ENCODE data around the gene MAML1.

Gene MAML1

GRCh38 chr5:179799644-179799973 lies 67.0 kb downstream of the MAML1 start:
- TF ChIP-seq CTCF (IDR thresholded peaks at IDR 0.05; ENCODE audit: borderline replicate concordance, extremely low read depth, low read length, poor library complexity, severe bottlenecking) (no peak), EZH2 (IDR thresholded peaks at IDR 0.05; ENCODE audit: borderline replicate concordance, low read depth, low read length, severe bottlenecking) (no peak)
- peaks cover 18% of the 10 kb centered on the region for H4K20me1 ChIP-seq (ENCODE audit: insufficient read depth, low read length)
- H3K36me3 ChIP-seq (ENCODE audit: insufficient read depth, low read length) = peaks cover 46% of the 10 kb centered on the region
- H3K4me2 ChIP-seq (ENCODE audit: insufficient read depth, low read length) = no peak overlapping the region
- no peaks in the 10 kb centered on the region for H3K79me2 ChIP-seq (ENCODE audit: insufficient read depth, low read length)
- no peak overlapping the region for H3K27ac ChIP-seq (ENCODE audit: low read length)
- no peaks in the 10 kb centered on the region for H3K27me3 ChIP-seq (ENCODE audit: insufficient read depth, low read length, poor library complexity)
- H3K9me3 ChIP-seq (ENCODE audit: insufficient read depth, low read length, severe bottlenecking) = no peaks in the 10 kb centered on the region
- no peak overlapping the region for H2AFZ ChIP-seq (ENCODE audit: low read depth, low read length)
- DNase-seq = no peak
- H3K9ac ChIP-seq (ENCODE audit: low read depth, low read length) = no peak overlapping the region
- no peak overlapping the region for H3K4me3 ChIP-seq (ENCODE audit: low read depth in 1 of 2, low read length in 2 of 2)
- peaks cover 32% of the 10 kb centered on the region for H3K4me1 ChIP-seq (ENCODE audit: insufficient read depth, low read length)
- ATAC-seq (ENCODE audit: insufficient read depth, low read depth) = no peak

DNA sequence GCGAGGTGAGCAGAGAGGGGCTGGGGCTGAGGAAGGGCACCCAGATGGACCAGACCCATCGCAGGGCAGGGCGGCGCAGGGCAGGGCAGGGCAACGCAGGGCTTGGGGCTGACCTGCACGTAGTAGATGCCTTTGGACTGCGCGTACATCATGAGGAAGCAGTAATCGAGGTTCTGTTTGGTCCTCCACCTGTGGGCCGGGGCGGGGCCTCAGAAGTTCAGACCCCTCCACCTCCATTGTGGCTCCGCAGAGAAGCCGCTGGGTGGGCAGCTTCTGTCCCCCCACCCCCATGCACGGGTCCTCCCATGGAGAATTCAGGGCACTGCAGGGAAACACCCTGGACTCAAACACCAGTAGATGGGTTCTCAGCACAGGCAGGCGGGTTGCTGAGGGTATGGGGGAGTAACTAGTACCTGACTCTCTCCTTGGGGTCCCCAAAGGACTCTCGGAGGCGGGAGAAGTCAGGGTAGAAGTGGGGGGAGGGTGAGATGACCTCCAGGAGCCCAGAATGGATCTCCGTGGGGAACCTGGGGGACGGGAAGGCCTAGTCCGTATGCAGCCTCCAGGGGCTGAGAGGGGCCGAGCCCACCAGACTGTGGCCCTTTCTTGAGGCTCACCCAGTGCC lies 67.6 kb downstream of the MAML1 start:
- DNase-seq = no peak
- TF ChIP-seq CTCF (IDR thresholded peaks at IDR 0.05; ENCODE audit: borderline replicate concordance, extremely low read depth, low read length, poor library complexity, severe bottlenecking) = no peak
- no peak for TF ChIP-seq EZH2 (IDR thresholded peaks at IDR 0.05; ENCODE audit: borderline replicate concordance, low read depth, low read length, severe bottlenecking)
- no peak overlapping the region for H2AFZ ChIP-seq (ENCODE audit: low read depth, low read length)
- no peak overlapping the region for H3K9ac ChIP-seq (ENCODE audit: low read depth, low read length)
- H4K20me1 ChIP-seq (ENCODE audit: insufficient read depth, low read length) = peaks cover 20% of the 10 kb centered on the region
- ATAC-seq (ENCODE audit: insufficient read depth, low read depth) = no peak
- no peak overlapping the region for H3K4me2 ChIP-seq (ENCODE audit: insufficient read depth, low read length)
- 0 out of 2 replicates have a peak, but pooled peaks cover 4% of the 10 kb centered on the region for H3K79me2 ChIP-seq (ENCODE audit: insufficient read depth, low read length)
- H3K4me1 ChIP-seq (ENCODE audit: insufficient read depth, low read length) = peaks cover 37% of the 10 kb centered on the region
- H3K27me3 ChIP-seq (ENCODE audit: insufficient read depth, low read length, poor library complexity) = no peaks in the 10 kb centered on the region
- H3K27ac ChIP-seq (ENCODE audit: low read length) = no peak overlapping the region
- H3K4me3 ChIP-seq (ENCODE audit: low read depth in 1 of 2, low read length in 2 of 2) = no peak overlapping the region
- no peaks in the 10 kb centered on the region for H3K9me3 ChIP-seq (ENCODE audit: insufficient read depth, low read length, severe bottlenecking)
- peaks cover 46% of the 10 kb centered on the region for H3K36me3 ChIP-seq (ENCODE audit: insufficient read depth, low read length)

DNA sequence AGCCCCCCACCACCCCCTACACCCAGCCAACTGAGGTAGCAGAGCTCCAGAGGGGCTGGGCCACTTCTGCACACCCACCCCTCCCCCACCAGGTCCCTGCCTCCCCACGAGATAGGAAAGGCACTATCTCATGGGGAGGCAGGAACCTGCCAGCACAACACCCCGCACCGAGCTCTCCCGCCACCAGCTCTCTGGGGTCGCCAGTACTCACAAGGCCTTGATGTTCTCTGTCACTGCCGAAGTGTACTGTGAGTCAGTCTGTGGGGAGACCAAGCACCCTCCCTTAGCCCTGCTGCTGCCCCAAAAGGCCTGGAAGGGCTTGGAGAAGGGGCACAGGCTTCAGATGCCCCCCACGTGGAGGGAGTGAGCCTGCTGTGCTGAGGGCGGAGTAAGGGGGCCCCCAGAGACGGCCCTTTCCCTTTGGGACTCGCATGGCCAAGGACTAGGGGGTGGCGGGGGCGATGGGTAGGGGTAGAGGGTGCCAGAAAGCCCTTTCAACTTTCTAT lies 68.1 kb downstream of the MAML1 start:
- no peaks in the 10 kb centered on the region for H3K27me3 ChIP-seq (ENCODE audit: insufficient read depth, low read length, poor library complexity)
- no peaks in the 10 kb centered on the region for H3K9me3 ChIP-seq (ENCODE audit: insufficient read depth, low read length, severe bottlenecking)
- no peak overlapping the region for H3K4me2 ChIP-seq (ENCODE audit: insufficient read depth, low read length)
- TF ChIP-seq EZH2 (IDR thresholded peaks at IDR 0.05; ENCODE audit: borderline replicate concordance, low read depth, low read length, severe bottlenecking) = no peak
- TF ChIP-seq CTCF (IDR thresholded peaks at IDR 0.05; ENCODE audit: borderline replicate concordance, extremely low read depth, low read length, poor library complexity, severe bottlenecking) = no peak
- peaks cover 24% of the 10 kb centered on the region for H4K20me1 ChIP-seq (ENCODE audit: insufficient read depth, low read length)
- ATAC-seq (ENCODE audit: insufficient read depth, low read depth) (no peak), DNase-seq (no peak)
- no peak overlapping the region for H3K27ac ChIP-seq (ENCODE audit: low read length)
- H3K36me3 ChIP-seq (ENCODE audit: insufficient read depth, low read length) = peaks cover 46% of the 10 kb centered on the region
- peaks cover 38% of the 10 kb centered on the region for H3K4me1 ChIP-seq (ENCODE audit: insufficient read depth, low read length)
- 0 out of 2 replicates have a peak, but pooled peaks cover 9% of the 10 kb centered on the region for H3K79me2 ChIP-seq (ENCODE audit: insufficient read depth, low read length)
- H3K9ac ChIP-seq (ENCODE audit: low read depth, low read length) = no peak overlapping the region
- no peak overlapping the region for H3K4me3 ChIP-seq (ENCODE audit: low read depth in 1 of 2, low read length in 2 of 2)
- H2AFZ ChIP-seq (ENCODE audit: low read depth, low read length) = no peak overlapping the region
